NCI-H1436 (cell line): ENCODE data around the gene PDF.

Source experiments
- DNase-seq: peaks from one replicate; lab custom pipeline; 2025; lab: John Stamatoyannopoulos, UW

Gene PDF

DNA sequence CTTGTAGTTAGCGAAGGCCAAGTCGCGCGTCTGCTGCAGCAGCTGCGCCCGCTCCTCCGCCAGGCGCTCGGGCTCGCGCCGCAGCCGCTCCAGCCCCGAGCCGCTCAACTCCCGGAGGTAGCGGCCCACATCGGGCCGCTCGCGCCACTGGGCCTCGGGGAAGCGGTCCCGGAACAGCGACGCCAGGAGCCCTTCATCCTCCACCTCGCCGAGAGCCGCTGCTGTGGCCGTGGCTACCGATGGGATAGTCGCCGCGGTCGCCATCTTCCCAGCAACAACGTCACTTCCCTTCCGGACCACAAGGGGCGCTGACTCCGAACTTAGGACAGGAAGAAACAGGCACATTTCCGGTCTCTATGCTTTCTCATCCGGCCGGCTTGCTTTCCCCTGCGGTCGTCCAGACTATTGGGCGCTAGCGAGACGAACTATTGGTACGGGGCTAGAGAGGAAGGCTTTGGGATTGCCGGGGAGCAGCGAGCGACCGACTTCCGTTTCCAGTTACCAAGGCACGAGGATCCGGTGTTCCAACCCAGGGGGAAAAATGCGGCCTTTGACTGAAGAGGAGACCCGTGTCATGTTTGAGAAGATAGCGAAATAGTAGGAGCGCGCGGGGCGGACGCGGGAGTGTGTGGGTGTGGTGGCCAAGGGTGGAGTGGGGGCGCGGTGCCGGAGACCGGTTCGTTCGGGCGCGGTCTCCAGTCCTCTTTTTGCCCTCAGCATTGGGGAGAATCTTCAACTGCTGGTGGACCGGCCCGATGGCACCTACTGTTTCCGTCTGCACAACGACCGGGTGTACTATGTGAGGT is 9.1 kb upstream of the PDF start, which contains the start of the genes COG8 and NIP7:
Gene COG8, minus strand, starts transcription at position 276 of the 806 bp plus-strand sequence. Its CDS starts 12 bp downstream, at position 264.
Gene NIP7, plus strand, starts transcription at position 484 of the 806 bp plus-strand sequence. Its CDS starts 58 bp downstream, at position 542.
- peak; percentile 97 for DNase-seq

DNA sequence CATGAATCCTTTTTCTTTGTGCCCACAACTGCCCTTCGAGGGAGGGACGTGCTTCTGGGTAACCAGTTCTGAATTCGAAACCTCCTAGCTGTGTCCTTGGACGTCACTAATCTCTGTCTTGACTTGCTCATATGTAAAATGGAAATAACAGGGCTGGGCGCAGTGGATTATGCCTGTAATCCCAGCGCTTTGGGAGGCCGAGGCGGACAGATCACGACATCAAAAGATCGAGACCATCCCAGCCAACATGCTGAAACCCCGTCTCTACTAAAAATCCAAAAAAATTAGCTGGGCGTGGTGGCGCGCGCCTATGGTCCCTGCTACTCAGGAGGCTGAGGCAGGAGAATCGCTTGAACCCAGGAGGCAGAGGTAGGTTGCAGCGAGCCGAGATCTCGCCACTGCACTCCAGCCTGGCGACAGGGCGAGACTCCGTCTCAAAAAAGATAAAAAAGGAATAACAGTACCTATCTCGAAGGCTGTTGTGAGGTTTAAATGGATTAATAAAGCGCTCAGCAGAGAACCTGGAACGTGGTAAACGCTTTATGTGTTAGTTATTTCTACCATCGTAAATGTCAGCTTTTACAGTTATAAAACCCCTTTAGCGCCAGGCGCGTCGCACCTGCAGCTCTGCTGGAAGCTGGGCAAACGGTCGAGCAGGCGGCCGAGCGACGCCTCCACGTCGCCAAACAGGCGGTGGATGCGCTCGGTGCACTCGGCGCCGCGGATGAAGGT is 8.3 kb upstream of the PDF start:
- DNase-seq, result no peak

DNA sequence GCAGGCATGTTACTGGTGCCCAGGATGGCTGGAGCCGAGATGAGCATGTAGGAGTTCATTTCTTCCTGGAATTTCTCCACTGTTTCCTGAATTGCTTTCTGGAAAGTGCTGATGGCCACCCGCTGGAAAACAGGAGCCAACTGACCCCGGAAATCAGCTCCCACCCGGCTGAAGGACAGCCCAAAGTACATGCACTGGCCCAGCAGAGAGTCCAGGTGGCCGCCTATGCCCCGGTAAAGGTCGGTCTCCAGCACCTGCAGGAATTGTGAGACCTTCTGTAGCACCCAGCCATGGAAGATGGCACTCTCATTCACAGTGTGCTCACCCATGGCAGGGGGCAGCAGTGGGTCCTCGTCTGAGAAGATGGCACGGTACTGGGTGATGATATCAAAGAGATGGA is 4.3 kb upstream of the PDF start:
- DNase-seq, result no peak

DNA sequence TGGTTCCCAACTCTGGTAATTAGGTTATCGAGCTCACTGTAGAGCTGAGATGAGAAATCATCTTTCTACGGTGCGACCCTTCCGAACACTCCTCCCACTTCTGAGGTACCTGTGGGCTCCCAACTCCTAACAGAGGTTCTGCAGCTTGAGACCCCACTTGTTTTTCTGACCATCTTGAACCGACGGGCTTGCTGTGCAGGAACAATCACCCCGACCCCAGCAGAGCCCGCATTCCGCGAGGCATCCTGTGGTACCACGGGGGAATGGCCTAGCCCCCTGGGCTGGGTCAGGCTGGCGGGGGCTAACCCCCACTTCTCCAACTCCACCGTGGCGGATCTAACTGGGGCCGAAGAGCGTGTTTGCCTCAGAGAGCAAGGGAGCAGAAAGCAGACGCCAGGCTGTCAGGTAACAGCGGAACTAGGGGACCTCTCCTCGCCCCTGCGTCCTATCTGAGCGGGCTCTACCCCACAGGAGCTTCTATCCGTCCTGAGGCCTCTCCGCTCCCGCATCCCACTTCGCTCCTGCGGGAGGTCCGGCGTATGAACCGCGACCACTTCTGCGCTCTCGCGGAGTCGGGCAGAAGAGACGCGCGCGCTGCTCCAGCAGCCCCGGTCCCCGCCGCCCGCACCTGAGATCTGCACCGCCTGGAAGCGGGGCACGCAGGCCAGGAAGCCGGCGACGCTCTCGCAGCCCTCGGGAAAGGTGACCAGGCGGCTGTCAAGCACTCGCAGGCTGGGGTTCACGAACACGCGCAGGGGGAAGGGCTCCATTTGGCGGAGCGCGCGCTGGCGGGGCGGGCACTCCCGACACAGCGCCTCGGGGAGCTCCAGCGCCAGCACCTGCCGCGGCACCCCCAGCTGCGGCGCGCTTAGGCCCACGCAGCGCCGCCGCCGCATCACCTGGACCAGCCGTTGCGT is 761 bp downstream of the PDF start:
- DNase-seq, result no peak

DNA sequence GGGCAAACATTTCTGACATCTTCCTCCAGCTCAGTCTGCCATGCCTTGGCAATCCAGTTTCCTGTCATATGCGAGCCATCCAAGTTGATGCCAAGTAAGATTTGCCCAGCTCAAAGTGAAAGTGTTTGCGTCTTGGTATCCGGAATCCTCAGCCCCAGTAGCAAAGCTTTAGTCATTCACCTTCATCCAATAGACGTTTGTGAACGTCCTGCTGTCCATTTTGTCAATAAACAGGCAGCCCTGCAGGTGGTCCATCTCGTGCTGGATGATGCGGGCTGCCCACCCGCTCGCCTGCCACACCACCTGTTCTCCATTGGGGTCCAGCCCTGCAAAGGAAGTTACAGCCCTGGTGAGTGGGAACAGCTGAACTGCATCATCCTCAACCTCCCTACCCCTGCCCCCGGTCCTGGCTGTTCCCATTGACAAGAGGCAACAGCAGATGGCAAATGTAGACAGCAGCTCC is 1.5 kb downstream of the PDF start:
- no peak for DNase-seq

DNA sequence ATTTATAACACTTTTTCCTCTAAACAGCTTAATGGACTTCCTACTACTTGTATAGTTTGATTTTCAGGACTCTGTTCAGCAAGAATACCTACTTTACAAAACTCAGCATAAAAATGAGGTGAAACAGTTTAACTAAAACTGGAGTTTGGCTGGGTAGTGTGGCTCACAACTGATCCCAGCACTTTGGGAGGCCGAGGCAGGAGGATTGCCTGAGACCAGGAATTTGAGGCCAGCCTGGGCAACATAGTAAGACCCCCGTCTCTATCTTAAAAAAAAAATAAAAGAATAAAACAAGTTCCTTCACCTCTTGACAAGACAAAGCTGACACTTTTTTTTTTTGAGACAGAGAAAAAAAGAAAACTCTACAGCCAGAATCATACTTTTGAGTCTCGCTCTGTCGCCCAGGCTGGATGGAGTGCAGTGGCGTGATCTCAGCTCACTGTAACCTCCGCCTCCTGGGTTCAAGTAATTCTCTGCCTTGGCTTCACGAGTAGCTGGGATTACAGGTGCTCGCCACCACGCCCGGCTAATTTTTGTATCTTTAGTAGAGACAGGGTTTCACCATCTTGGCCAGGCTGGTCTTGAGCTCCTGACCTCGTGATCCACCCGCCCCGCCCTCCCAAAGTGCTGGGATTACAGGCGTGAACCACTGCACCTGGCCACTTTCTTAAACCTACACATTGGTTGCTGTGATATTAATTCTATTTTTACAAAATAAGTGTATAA is 2.6 kb downstream of the PDF start:
- no peak for DNase-seq

DNA sequence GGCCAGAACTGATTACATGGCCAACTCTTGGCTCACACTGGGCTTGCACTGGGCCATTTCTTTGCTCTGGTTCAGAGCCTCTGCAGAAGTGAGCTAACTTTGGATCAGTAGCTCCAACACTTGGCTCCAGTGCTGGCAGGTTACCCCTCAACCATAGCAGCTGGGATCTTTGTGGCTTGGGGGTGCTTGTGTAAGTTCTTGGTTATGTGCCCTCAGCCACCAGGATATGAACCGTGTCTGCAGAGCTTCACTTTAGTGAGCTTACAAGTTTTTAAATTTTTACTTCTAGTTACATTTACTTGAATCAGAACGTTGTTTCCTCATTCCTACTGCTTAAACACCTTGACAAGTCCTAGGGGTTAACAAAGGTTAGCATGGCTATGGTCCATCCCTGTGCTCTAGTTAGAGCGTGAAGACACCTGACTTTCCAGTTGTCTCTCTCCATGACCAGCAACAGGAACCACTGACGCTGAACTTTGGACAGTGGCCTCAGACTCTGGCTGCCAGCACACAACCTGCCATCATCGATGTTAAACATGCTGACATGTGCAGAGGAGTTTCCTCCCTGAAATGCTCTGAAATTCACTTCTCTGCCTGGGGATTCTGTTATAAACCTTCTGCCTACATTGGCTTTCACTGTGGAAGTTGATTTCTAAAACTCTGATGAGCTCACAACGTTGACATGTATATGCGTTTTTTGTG is 4.1 kb downstream of the PDF start:
- no peak for DNase-seq

DNA sequence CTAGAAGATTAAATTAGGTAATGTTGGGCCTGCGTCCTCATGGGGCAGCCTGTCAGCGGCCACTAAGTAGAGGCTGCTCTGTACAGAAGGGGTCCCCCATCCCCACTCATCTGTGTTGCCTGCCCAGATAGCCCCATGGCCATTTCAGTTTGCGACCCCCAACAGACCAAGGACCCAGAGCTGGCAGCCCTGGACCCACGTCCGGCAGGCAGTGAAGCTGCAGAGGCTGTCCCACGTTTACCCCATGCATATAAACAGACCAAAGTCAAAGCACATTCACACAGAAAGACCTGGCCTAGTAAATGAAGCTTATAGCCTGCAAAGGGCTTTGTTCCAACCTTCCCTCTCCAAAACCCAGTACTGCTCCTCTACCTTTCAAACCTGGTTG is 4.6 kb downstream of the PDF start:
- no peak for DNase-seq

DNA sequence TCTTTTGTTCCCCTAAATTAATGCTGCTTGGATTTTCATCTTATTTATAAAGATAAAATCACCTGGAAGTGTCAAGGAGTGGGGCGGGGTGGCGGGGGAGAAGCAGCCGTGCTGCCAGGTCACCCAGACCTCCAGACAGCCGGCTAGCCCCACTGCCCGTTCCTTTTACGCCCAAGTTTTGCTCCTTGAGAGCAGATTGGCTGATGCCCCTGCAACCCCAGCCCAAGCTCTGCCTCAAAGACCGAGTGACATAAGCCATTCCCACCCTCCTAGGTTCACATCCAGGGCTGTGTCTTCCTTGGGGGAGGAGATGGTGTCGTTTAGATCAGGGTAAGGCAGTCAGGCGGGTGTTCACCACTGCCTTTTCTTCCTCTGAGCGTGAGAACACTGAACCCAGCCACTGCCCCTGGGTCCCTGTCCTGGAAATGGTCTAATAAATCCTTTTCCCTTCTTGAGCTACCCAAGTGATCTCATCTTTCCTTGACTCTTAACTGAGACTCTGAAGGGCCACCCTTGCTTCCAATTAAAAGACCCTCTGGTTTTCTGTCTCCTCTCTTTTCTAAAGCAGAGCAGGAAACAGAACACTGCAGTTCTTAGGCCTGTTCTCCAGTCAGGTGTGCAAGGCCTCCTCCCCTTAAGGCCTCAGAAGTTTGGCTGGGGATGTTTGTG is 5.7 kb downstream of the PDF start:
- DNase-seq, result no peak

DNA sequence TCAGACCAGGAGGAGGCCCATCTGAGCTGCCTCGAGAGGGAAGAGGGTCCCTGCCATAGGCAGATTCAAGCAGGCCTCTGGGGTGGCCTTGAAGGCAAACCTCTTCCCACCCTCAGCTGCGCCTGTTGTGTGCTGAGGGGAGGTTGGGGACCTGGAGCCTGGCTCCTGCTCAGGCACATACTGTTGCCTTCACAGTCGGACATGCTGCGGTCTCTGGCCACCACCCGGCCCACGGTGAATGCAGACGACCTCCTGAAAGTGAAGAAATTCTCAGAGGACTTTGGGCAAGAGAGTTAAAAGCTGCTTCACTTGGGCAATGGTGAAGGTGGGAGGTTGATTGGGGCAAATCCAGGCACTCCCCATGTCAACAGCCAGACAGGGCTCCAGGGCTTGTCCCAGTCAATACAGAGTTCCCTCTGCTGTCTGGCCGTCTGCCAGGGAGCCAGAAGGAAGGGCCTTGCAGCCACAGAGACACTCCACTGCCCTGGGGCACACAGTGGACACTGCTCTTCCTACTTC is 6.3 kb downstream of the PDF start:
- DNase-seq, result no peak

DNA sequence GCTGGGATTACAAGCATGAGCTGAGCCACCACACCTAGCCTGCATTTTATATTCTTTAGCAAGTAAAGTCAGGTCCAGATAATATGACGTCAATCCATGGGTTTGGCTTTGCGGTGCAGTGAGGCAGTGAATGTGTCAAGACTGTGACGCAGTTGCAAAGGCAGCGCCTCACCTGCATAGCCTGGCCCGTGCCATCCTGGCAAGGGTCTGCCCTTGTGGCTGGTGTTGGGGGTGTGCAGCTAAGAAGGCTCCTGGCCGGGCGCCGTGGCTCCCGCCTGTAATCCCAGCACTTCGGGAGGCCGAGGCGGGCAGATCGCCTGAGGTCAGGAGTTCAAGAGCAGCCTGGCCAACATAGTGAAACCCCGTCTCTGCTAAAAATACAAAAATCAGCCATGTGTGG is 7.0 kb downstream of the PDF start:
- DNase-seq, result no peak

DNA sequence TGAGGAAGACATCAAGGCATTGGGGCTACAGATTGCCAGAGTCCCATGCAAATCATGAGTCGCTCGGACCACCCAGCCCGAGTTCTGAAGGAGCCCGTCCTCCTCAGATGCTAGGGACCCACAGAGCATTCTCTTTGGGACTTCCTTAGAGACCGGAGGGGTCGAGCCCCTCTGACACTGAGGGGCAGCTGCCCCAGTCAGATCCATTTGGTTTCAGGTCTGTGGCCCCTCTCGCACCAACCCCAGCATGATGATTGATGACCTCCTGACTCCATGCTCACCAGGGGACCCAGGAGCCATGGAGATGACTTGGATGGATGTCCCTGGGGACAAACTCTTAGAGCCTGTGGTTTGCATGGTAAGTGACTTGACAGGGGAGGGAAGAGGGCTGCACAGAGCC is 8.0 kb downstream of the PDF start:
- DNase-seq, result no peak

DNA sequence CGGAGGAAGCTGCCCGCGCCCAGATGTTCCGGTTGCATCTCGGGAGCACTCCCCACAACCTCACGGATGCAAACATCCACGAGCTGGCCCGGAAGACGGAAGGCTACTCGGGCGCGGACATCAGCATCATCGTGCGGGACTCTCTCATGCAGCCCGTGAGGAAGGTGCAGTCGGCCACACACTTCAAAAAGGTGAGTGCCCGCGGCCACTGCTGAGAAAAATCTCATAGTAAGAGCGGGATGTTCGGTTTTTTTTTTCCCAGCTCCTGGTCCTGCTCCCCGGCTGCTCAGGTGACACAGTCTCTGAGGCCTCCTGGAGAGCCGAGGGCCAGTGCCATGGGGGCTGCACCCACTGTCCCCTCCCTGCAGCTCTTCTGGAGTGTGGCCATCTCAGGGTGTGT is 9.3 kb downstream of the PDF start:
- no peak for DNase-seq

DNA sequence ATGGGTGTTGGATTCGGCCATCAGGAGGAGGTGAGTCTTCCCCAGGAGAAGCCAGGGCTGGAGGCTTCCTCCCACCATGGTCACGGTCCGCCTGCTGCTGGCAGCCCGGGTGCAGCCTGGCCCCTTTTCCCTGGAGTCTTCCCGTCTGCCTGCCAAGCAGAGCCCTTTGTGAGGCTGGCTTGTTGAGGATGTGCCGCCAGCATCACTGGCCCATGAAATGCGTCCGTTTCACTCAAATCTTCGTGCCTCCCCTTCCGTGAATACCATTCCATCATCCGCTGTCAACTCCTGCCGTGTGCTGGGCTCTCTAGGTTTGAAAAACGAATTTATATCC is 9.7 kb downstream of the PDF start:
- no peak for DNase-seq

DNA sequence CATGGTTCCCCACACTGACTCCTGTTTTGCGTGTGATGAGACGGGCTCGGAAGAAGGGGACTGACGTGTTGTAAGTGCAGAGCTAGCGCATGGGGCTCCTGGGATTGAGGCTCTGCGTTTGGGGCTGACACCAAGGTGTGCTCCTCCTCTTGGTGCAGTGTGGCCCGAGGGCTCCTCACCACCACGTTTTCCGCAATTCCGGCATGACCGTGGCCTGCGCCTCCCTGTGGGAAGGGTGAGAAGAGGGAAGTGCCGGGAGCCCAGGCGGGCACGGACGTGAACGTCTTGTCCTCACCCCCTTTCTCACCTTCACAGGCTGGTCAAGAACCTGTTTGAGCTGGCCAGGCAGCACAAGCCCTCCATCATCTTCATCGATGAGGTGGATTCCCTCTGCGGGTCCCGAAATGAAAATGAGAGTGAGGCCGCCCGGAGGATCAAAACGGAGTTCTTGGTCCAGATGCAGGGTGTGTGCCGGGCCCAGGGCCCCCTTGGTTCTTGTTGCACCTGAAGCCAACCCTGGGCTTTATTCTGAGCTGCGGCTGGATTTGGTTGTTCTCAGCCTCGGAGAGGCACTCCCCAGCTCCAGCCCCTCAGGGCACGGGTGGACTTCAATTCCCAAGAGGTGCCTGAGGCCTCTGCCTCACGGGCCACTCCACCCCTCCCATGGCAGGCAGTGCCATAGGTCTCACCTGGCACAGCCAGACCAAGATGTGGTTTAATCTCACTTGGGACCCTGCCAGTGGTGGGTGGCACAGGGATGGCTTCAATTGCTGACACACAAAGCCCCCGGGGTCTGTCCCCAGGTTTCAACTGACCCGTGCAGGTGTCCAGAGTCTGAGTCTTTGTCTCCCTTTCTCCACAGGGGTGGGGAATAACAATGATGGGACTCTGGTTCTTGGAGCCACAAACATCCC is 10.3 kb downstream of the PDF start:
- no peak for DNase-seq

DNA sequence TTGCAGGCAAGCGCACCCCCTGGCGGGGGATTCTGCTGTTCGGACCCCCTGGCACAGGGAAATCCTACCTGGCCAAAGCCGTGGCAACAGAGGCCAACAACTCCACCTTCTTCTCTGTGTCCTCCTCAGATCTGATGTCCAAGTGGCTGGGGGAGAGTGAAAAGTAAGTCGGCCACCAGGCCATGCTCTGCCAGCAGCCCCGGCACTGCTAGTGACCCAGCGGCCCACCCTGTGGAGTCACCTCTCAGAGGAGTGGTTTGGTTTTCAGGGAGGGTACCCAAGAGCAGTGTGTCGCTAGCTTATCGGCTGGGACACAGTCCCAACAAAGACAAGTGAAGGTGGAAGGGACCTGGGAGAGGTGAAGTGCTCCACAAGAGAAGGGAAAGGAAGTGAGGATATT is 11.0 kb downstream of the PDF start:
- no peak for DNase-seq

DNA sequence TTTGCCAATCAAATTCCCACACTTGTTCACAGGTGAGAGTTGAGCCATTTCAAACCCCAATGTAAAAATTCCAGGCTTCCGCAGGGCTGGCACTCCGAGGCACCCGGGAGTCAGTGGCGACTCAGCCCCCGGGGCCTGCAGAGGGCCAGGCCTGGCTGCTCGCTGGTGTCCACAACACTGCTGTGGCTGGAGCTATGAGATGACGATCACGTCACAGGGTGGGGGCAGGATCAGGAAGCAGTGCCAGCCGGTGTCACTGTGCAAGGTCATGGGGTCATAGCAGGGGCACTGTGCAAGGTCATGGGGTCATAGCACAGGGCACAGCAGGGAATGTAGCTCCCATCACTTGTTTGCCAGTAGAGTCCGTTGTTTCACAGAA is 11.5 kb downstream of the PDF start:
- no peak for DNase-seq

DNA sequence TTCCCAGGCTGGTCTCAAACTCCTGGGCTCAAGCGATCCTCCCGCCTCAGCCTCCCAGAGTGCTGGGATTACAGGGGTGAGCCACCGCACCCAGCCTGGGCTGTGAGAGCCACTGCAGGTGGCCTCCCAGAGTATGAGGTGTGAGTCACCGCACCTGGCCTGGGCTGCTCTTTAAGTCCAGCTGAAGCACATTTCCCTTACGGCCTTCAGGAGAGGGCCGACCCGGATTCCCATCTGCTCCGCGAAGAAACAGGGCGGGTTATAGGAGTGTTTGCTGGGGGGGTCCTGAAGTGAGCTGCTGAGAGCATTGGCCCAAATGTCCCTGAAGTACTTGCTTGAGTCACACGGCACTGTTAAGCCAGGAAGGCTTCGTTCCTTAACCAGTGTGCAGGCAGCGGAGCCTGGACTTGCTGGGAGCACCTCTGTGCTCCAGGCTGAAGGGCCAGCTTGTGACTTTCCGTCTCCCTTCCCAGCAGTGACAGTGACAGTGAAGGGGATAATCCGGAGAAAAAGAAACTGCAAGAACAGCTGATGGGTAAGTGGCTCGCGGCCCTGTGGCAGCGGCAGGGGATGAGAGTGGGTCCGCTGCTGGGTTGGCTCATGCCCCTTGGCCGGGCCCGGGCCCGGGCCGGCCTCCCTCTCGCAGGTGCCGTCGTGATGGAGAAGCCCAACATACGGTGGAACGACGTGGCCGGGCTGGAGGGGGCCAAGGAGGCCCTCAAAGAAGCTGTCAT is 12.0 kb downstream of the PDF start:
- no peak for DNase-seq
